GM12891 (cell line): ENCODE results near the gene MRGPRG.

Source experiments
- DNase-seq: peaks from one replicate; pipeline ENCODE4 v3.0.0; 2011; ENCODE audit warnings: low spot score; ENCODE audit not compliant: insufficient read length
- FAIRE-seq: peaks from 2 replicates; lab custom pipeline; 2011; peaks lifted over from hg19 to GRCh38; lab: Jason Lieb, UNC
- PAX5 ChIP-seq: IDR thresholded peaks from 2 replicates; pipeline ENCODE4 v1.6.1; 2011; ENCODE audit warnings: low read length, moderate library complexity, mild to moderate bottlenecking; ENCODE audit not compliant: insufficient read depth, severe bottlenecking
- POLR2A ChIP-seq: IDR thresholded peaks from 2 replicates; pipeline ENCODE4 v1.6.1; 2011; ENCODE audit warnings: low read depth, low read length, control low read depth
- POLR2AphosphoS5 ChIP-seq: IDR thresholded peaks from 2 replicates; pipeline ENCODE4 v1.6.1; 2011; ENCODE audit warnings: low read depth, low read length, control low read depth
- POU2F2 ChIP-seq: IDR thresholded peaks from 2 replicates; pipeline ENCODE4 v1.6.1; 2011; ENCODE audit warnings: low read depth, mild to moderate bottlenecking, control low read depth, low read length, moderate library complexity
- SPI1 ChIP-seq: IDR thresholded peaks from 2 replicates; pipeline ENCODE4 v1.6.1; 2011; ENCODE audit warnings: low read depth, low read length, control low read depth
- TAF1 ChIP-seq: IDR thresholded peaks from 2 replicates; pipeline ENCODE4 v1.6.1; 2011; ENCODE audit warnings: low read depth, low read length, control low read depth

Gene MRGPRG

GRCh38 chr11:3194016-3194816, 24.4 kb downstream of the MRGPRG start:
- TF ChIP-seq TAF1 (no peak), POLR2A (no peak), POLR2AphosphoS5 (no peak), PAX5 (no peak), SPI1 (no peak), POU2F2 (no peak)
- FAIRE-seq, result no peak
- no peak for DNase-seq

DNA sequence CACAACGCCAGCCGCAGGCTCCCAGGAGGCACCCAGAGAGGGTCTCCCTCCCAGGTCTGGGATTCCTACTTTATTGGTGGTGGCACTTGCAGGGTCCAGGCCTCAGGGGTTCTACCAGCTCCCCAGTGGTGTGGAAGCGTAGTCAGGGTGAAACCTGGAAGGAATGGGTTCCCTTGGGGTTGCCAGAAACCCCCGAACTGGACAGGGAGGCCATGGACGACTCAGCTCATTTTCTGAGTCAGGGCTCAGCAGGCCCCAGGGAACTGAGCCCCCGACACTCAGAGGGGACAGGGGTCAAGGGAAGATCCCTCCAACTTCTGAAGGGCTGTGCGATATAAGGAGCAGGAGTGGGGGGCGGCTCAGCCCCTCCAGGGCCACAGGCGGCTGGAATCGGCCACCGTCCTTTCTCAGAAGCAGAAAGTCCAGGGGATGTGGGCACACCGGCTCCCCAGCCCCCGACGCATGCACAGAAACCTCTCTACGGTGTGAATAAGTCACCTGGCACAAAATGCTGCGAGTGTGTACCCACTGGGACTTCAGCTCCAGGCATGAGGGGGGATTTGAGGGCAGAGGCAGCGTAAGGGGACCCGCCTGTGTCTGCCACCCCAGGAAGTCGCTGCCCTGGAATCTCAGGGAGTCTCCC, 25.1 kb downstream of the MRGPRG start:
- TF ChIP-seq SPI1 (no peak), POLR2AphosphoS5 (no peak), TAF1 (no peak), PAX5 (no peak), POU2F2 (no peak), POLR2A (no peak)
- DNase-seq (no peak), FAIRE-seq (no peak)

- DNase-seq, result no peak
- TF ChIP-seq SPI1 (no peak), TAF1 (no peak), POLR2AphosphoS5 (no peak), POU2F2 (no peak), POLR2A (no peak), PAX5 (no peak)
- no peak for FAIRE-seq
Measured at GRCh38 chr11:3192511-3193372, 25.9 kb downstream of the MRGPRG start.

- TF ChIP-seq TAF1 (no peak), POU2F2 (no peak), POLR2A (no peak), PAX5 (no peak), SPI1 (no peak), POLR2AphosphoS5 (no peak)
- no peak for DNase-seq
- FAIRE-seq, result no peak
Measured at GRCh38 chr11:3191586-3192324, 26.9 kb downstream of the MRGPRG start.

DNA sequence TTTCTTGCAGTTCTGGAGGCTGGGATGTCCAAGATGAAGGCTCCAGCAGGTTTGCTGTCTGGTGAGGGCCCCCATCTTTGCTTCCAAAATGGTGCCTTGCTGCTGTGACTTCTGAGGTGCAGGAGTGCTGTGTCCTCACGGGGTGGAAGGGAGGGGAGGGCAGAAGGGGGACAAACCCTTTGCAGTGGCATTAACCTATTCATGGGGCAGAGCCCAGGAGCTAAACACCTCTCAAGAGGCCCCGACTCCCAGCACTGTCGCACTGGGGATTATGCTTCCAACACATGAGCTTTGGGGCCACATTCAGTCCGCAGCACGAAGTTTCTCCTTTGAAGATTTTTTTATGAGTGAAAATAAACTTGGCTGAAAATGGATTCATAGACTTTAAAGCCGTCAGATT, 28.0 kb downstream of the MRGPRG start:
- TF ChIP-seq POLR2AphosphoS5 (no peak), POU2F2 (no peak), TAF1 (no peak), SPI1 (no peak), POLR2A (no peak), PAX5 (no peak)
- no peak for DNase-seq

DNA sequence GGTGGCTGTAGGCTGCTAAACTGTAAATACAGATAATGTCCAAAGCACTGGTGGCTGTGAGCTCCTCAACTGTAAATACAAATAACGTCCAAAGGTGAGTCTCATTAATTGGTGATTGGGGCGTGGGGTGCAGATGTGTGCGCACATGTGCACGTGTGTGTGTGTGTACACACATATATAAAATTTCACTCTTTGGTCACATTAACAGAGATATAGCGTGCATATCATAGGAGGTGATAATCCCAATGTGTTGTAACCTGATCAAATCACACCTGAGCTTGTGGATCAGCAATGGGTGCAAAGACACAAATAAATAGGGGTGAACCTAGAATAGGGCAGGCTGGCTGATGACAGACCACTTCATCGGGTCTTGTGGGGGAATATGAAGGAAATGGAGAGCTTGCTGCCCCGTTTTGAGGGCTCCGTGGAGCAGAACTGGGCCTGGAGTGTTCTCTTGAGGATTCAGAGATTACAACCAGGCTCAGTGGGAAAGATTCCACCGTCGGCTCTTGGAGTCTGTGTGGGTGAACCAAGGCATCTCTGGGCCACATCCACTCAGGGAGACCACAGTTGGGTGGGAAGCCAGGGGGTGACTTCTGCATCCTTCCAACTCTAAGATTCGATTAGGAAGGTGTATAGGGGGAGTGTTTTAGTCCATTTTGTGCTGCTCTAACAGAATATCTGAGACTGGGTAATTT, 28.6 kb downstream of the MRGPRG start:
- no peak for FAIRE-seq
- TF ChIP-seq POLR2AphosphoS5 (no peak), POLR2A (no peak), SPI1 (no peak), TAF1 (no peak), POU2F2 (no peak), PAX5 (no peak)
- DNase-seq, result no peak

More for the DNA sequence above, 28.0 kb downstream of the MRGPRG start:
- no peak for FAIRE-seq

DNA sequence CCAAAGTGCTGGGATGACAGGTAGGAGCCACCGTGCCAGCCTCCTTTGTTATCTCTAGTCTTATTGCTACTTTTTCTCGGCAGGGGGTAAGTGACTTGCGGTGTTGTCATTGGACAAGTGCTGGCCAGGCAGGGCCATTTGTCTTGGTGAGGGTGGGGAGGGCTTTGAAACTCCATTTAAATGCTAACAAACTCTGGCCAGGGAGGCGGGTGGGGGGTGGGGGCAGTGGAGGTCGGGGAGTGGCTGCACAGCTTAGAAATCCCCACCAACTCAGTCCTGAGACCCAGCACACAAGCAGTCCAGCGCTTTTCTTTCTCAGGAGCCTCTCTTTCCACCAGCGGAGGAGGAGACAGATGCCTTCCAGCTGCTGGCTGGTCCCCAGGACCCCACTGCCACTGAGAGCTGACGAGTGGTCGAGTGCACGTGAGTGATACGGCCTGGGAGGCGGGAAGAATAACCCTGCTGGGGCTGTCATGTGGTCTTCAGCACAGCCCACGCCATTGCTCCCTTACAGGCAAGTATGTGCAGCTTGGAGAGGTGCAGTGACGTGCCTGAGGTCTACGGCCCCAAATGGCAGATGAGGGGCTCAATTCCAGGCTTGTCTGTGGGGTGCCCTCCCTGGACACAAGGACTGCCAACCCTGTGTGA, 29.3 kb downstream of the MRGPRG start:
- no peak for FAIRE-seq
- TF ChIP-seq POLR2AphosphoS5 (no peak), TAF1 (no peak), SPI1 (no peak), POU2F2 (no peak), POLR2A (no peak), PAX5 (no peak)
- no peak for DNase-seq

DNA sequence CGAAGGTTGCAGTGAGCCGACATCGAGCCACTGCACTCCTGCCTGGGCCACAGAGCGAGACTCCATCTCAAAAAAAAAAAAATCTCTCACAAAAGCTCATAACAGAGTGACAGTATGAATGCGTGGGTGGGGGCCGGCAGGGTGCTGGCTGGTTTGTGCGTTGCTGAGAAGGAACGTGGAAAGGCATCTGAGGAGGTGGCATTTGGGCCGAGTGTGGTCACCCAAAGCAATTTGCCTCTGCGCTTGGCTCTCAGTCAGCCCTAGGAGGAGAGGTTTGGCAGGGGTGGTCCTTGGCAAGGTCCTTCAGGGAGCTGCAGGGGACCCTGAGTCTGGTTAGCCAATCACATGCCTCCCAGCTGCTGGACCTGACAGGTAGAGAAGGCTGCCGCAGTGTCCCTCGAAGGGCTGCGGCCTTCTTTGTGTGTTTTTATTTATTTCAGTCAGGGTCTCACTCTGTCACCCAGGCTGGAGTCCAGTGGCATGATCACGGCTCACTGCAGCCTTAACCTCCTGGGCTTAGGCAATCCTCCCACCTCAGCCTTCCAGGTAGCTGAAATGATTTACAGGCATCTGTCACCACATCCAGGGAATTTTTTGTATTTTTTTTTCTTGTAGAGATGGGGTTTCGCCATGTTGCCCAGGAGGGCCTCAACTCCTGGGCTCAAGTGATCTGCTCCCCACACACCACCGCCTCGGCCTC, 30.0 kb downstream of the MRGPRG start:
- no peak for TF ChIP-seq POLR2A
- TF ChIP-seq POLR2AphosphoS5, result no peak
- TF ChIP-seq PAX5, result no peak
- TF ChIP-seq POU2F2, result no peak
- no peak for TF ChIP-seq SPI1
- TF ChIP-seq TAF1, result no peak
- FAIRE-seq (no peak), DNase-seq (no peak)
